GM18505 (cell line): ENCODE measurements around the gene FAM234B.

Experiments used
- ATAC-seq: cut with Tn5 transposase; IDR thresholded peaks from one replicate; pipeline ENCODE4 v1.9.1; 2021; ENCODE audit not compliant: unreplicated experiment
- POLR2A ChIP-seq: IDR thresholded peaks from 4 replicates; pipeline ENCODE4 v1.6.1; 2011; ENCODE audit warnings: borderline replicate concordance; ENCODE audit not compliant: insufficient read depth, insufficient read length; ENCODE audit errors: extremely low read depth

FAM234B gene

GRCh38 chr12:13117029-13117428, 72.8 kb downstream of the FAM234B start:
- no peak for ATAC-seq
- no peak for TF ChIP-seq POLR2A

DNA sequence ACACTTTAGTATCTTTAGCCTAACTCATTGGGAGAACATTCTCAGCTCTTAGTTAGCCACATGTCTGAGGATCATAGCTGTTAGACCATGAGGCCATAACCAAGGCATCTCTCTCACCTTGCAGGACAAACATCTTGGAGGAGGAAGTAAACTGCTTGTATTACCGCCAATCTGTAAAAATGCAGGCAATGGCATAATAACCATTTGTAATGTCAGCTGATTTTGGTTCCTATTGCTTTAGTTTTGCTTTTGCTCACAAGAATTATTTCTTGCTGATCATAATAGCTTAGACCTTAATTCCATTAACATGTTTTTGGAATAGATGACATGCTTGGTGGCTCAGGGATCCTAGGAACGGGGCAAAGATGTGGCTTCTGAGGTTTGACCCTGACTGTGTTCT, 75.6 kb downstream of the FAM234B start:
- ATAC-seq: no peak
- TF ChIP-seq POLR2A: no peak

GRCh38 chr12:13120413-13120812, 76.2 kb downstream of the FAM234B start:
- no peak for ATAC-seq
- TF ChIP-seq POLR2A: no peak

DNA sequence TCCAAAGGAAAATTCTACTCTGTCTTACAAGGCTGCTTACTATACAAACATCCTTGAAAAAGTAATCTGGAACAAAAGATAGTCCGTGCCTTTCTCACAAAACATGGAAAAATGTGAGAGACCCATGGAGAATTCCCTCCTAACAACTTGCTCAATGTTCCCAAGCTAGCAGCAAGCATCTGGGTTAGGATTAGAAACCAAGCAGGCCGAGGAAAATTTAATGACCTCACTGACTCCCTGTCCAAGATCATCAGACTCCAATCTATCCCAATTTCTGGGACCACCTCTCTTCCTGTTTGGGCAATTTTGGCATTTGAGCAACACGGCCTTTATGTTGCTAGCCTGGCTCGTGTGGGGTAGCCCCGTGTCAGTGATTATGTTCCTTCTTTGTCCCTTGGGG, 77.4 kb downstream of the FAM234B start:
- TF ChIP-seq POLR2A: no peak
- no peak for ATAC-seq

- no peak for TF ChIP-seq POLR2A
- ATAC-seq: no peak
Observed at GRCh38 chr12:13124656-13125505, 80.7 kb downstream of the FAM234B start.

- no peak for TF ChIP-seq POLR2A
- no peak for ATAC-seq
Observed at GRCh38 chr12:13125996-13126395, 81.8 kb downstream of the FAM234B start.

DNA sequence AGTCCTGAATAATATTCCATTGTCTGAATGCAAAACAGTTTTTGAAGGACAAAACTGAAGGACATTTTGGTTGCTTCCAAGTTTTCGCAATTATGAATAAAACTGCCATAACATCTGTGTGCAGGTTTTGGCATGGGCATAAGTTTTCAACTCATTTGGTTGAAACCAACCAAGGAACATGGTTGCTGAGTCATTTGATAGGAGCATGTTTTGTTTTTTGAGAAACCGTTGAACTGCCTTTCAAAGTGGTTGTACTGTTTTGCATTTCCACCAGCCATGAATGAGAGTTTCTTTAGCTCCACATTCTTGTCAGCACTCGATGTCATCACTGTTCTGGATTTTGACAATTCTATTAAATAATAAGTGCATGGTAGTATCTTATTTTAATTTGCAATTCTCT, 82.3 kb downstream of the FAM234B start:
- ATAC-seq: no peak
- no peak for TF ChIP-seq POLR2A

DNA sequence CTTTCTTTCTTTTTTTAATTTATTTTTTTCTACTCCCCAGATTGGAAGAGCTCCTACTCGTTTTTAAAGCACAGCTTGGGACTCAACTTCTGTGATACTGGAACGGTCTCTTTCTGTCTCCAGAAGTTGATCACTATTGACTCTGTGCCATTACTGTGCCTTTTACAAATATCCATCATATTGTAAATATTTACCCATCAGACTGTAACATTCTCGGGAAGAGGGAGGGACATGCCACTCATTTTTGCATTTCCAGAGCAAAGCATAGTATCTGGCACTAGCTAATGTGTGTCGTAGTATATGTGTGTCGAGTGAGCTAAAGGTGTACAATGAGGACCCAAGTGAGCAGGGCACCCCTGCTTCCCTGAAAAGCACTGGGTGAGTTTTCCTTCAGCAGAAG, 83.3 kb downstream of the FAM234B start:
- no peak for TF ChIP-seq POLR2A

DNA sequence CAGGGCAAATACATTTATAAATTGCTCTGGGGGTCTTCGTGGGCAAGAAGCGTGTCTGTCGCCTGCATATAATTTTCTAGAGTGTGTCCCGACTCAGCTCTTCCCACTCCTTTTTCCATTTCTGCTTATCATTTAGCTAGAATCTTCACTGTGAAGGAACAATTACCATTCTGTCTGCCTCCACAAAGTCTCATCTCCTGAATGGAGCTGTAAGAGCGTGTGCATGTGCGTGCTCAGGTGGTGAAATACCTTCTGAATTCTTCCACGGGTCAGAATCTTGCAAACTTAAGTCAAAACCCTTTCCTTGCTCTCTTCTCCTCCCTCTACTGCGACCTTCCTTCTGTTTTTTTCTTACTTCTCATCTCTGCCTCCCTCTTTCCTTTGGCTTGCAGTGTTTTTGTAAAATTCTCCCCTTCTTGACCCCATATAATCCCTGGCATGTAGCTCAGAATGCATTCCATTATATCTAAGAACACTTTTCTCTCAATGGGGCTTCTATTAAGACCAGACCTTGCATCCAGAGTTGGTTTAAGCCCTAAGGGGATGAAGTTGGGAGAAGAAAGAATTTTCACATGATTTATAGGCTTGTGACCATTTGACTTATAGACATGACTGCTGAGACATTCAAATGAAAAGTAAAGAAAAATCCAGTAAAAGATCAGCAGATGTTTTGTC, 84.2 kb downstream of the FAM234B start:
- TF ChIP-seq POLR2A: no peak
- ATAC-seq: no peak

More for the DNA sequence above, 83.3 kb downstream of the FAM234B start:
- ATAC-seq: no peak

- ATAC-seq: no peak
- TF ChIP-seq POLR2A: no peak
Observed at GRCh38 chr12:13130981-13131380, 86.8 kb downstream of the FAM234B start.
